ENCODE results near the gene MPP3. TPM values are rescaled to one million over a fixed set of nuclear protein-coding genes. Genes with fewer than 3 reads are reported as not detected.
A peak's percentile ranks its signal among the peaks of the same experiment; 100 is the strongest.

Gene MPP3
- total and polyA plus RNA-seq, 2 donors from 2014 or later: 3.2 to 5.8 TPM

GRCh38 chr17:43756201-43756600, 76.7 kb downstream of the MPP3 start:
- DNase-seq: no peak
- no peak overlapping the region for H3K9ac ChIP-seq (ENCODE audit: low read length in 3 of 3)

DNA sequence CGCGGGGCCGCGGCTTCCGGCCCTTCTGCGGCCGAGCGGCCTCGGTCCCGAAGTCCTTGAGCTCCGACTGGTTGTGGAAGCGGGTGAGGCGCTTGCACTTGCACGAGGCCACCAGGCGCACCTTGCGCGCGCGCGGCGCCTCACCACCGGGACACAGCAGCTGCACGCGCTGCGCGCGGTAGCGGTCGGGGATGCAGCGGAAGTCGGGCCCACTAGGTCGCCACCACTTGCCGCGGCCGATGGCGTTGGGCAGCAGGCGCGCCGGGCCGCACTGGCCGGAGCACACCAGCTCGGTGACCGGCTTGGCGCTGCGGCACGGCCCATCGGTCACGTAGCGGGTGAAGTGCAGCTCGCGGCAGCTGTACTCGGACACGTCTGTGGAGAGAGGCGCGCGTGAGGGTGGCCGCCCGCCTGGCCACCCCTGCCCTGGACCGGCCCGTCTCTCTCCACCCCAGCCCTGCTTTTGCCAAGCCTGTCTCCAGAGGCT, 77.5 kb downstream of the MPP3 start:
- no peak overlapping the region for H3K9ac ChIP-seq (ENCODE audit: low read length in 3 of 3)
- intact Hi-C loops (cut with DNase I): loop anchor here (5.0 kb wide), 1 partner anchor 58 kb away; no protein-coding TSS in a partner anchor
- FAIRE-seq (no peak), DNase-seq (peak; percentile 74 to 83 (median 81))
- no peak for TF ChIP-seq CTCF (IDR thresholded peaks at IDR 0.05; ENCODE audit: borderline replicate concordance, extremely low read depth, insufficient read depth)
- no peak overlapping the region for H3K27ac ChIP-seq (ENCODE audit: low read depth in 2 of 2, low read length in 2 of 2)
- H3K4me1 ChIP-seq (ENCODE audit: control insufficient read depth in 2 of 3, insufficient read depth in 2 of 3, low read depth in 1 of 3, low read length in 3 of 3): peaks cover 2 to 8% (median 3%) of the 10 kb centered on the region in 3 donors
- H3K27me3 ChIP-seq (ENCODE audit: control insufficient read depth, insufficient read depth, low read length): no peaks in the 10 kb centered on the region
- H3K4me3 ChIP-seq (ENCODE audit: low read length in 3 of 3): no peak overlapping the region
- H3K36me3 ChIP-seq (ENCODE audit: control insufficient read depth in 2 of 3, insufficient read depth in 3 of 3, low read length in 3 of 3): no peaks in the 10 kb centered on the region
- H3K9me3 ChIP-seq (ENCODE audit: control insufficient read depth in 2 of 3, insufficient read depth in 1 of 3, low read length in 3 of 3): no peaks in the 10 kb centered on the region

More at GRCh38 chr17:43756201-43756600, 76.7 kb downstream of the MPP3 start:
- no peak for TF ChIP-seq CTCF (IDR thresholded peaks at IDR 0.05; ENCODE audit: borderline replicate concordance, extremely low read depth, insufficient read depth)
- no peaks in the 10 kb centered on the region for H3K9me3 ChIP-seq (ENCODE audit: control insufficient read depth in 2 of 3, insufficient read depth in 1 of 3, low read length in 3 of 3)
- no peak overlapping the region for H3K27ac ChIP-seq (ENCODE audit: low read depth in 2 of 2, low read length in 2 of 2)
- no peak for FAIRE-seq
- intact Hi-C loops (cut with DNase I): loop anchor here (5.0 kb wide), 1 partner anchor 59 kb away; no protein-coding TSS in a partner anchor
- peaks cover 2 to 8% (median 3%) of the 10 kb centered on the region in 3 donors for H3K4me1 ChIP-seq (ENCODE audit: control insufficient read depth in 2 of 3, insufficient read depth in 2 of 3, low read depth in 1 of 3, low read length in 3 of 3)
- no peaks in the 10 kb centered on the region for H3K36me3 ChIP-seq (ENCODE audit: control insufficient read depth in 2 of 3, insufficient read depth in 3 of 3, low read length in 3 of 3)
- no peaks in the 10 kb centered on the region for H3K27me3 ChIP-seq (ENCODE audit: control insufficient read depth, insufficient read depth, low read length)
- H3K4me3 ChIP-seq (ENCODE audit: low read length in 3 of 3): no peak overlapping the region

DNA sequence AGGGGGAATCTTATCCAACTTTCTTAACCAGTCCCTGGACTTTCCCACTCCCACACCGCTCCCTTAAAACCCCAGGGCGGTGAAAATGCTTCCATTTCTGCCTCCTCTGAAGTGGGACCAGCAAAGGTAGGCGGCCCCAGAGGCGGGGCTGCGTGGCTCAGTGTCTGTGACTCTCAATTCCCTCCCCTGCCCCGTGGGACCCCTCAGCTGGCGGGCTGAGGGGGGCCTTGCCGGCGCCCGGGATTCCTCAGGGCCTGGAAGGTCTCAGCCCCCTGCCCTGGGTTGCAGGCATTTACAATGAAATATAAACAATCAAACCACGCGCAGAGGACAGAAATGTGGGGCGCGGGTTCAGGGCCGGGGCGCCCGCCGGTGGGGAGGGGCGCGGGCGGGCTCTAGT, 78.0 kb downstream of the MPP3 start:
- Histone ChIP-seq H3K9me3 (ENCODE audit: control insufficient read depth in 2 of 3, insufficient read depth in 1 of 3, low read length in 3 of 3) (no peaks in the 10 kb centered on the region), H3K9ac (ENCODE audit: low read length in 3 of 3) (no peak overlapping the region), H3K27me3 (ENCODE audit: control insufficient read depth, insufficient read depth, low read length) (no peaks in the 10 kb centered on the region), H3K4me3 (ENCODE audit: low read length in 3 of 3) (no peak overlapping the region), H3K36me3 (ENCODE audit: control insufficient read depth in 2 of 3, insufficient read depth in 3 of 3, low read length in 3 of 3) (no peaks in the 10 kb centered on the region), H3K27ac (ENCODE audit: low read depth in 2 of 2, low read length in 2 of 2) (no peak overlapping the region), H3K4me1 (ENCODE audit: control insufficient read depth in 2 of 3, insufficient read depth in 2 of 3, low read depth in 1 of 3, low read length in 3 of 3) (peaks cover 0 to 6% (median 2%) of the 10 kb centered on the region in 3 donors)
- TF ChIP-seq CTCF (IDR thresholded peaks at IDR 0.05; ENCODE audit: borderline replicate concordance, extremely low read depth, insufficient read depth): no peak
- intact Hi-C loops (cut with DNase I): loop anchor here (5.0 kb wide), 1 partner anchor 58 kb away; no protein-coding TSS in a partner anchor
- FAIRE-seq: no peak
- DNase-seq: peak in 1 of 5 donors; percentile 68
